Measurements from ENCODE around the gene MRPL44. TPM values are rescaled to one million over a fixed set of nuclear protein-coding genes. Genes with fewer than 3 reads are reported as not detected.

MRPL44 gene
- total RNA-seq, 1 experiment from 2014 or later = 24.8 TPM

GRCh38 chr2:223969315-223969714, 12.1 kb downstream of the MRPL44 start:
- peaks cover 11% of the 10 kb centered on the region for H3K36me3 ChIP-seq (ENCODE audit: low read depth, low read length)
- no peaks in the 10 kb centered on the region for H3F3A ChIP-seq (ENCODE audit: low read length, unreplicated experiment)
- H4K20me1 ChIP-seq (ENCODE audit: low read length) = no peaks in the 10 kb centered on the region
- ChIA-PET CTCF (interaction anchor here (1.0 to 2.2 kb wide), 4 partner anchors 8 to 315 kb away, joined by 4 to 26 read pairs (median 12); no protein-coding TSS in a partner anchor), POLR2A (ENCODE audit: unreplicated experiment) (no interaction called here)
- no peak overlapping the region for H3K4me2 ChIP-seq (ENCODE audit: low read length)
- H3K4me1 ChIP-seq (ENCODE audit: insufficient read depth, low read length) = peaks cover 15% of the 10 kb centered on the region
- ATAC-seq = no peak
- no peak overlapping the region for H3K4me3 ChIP-seq (ENCODE audit: low read length)
- H2AFZ ChIP-seq (ENCODE audit: low read length) = no peak overlapping the region
- no peaks in the 10 kb centered on the region for H3K9me2 ChIP-seq (replicated peaks; ENCODE audit: low read length)
- 0 out of 2 replicates have a peak, but pooled peaks cover 3% of the 10 kb centered on the region for H3K79me2 ChIP-seq (ENCODE audit: low read length)
- no peaks in the 10 kb centered on the region for H3K9me3 ChIP-seq (ENCODE audit: low read length)
- DNase-seq = peak; percentile 32
- TF ChIP-seq EZH2phosphoT487 (IDR thresholded peaks at IDR 0.05; ENCODE audit: borderline replicate concordance, low read length) (no peak), EZH2 (IDR thresholded peaks at IDR 0.05; ENCODE audit: low read length, unreplicated experiment) (no peak)
- TF ChIP-seq, protein P1, sequence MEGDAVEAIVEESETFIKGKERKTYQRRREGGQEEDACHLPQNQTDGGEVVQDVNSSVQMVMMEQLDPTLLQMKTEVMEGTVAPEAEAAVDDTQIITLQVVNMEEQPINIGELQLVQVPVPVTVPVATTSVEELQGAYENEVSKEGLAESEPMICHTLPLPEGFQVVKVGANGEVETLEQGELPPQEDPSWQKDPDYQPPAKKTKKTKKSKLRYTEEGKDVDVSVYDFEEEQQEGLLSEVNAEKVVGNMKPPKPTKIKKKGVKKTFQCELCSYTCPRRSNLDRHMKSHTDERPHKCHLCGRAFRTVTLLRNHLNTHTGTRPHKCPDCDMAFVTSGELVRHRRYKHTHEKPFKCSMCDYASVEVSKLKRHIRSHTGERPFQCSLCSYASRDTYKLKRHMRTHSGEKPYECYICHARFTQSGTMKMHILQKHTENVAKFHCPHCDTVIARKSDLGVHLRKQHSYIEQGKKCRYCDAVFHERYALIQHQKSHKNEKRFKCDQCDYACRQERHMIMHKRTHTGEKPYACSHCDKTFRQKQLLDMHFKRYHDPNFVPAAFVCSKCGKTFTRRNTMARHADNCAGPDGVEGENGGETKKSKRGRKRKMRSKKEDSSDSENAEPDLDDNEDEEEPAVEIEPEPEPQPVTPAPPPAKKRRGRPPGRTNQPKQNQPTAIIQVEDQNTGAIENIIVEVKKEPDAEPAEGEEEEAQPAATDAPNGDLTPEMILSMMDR (conservative IDR thresholded peaks at IDR 0.05; ENCODE audit: low read depth, low read length) = no peak
- no peak overlapping the region for H3K9ac ChIP-seq (ENCODE audit: low read length)
- intact Hi-C loops (cut with micrococcal nuclease) = no loop called here
- H3K27ac ChIP-seq (ENCODE audit: low read length) = no peak overlapping the region
- no TSS peak for BruUV-seq (replicated peaks)
- no peaks in the 10 kb centered on the region for H3K27me3 ChIP-seq (ENCODE audit: low read length)

- CTCF ChIA-PET = interaction anchor here (0.6 to 2.2 kb wide), 11 partner anchors 9 to 1072 kb away, joined by 3 to 26 read pairs (median 4); no protein-coding TSS in a partner anchor
- no peak for DNase-seq
- ATAC-seq = peak; percentile 28; the same call in 1 of the 2 replicates
- no peaks in the 10 kb centered on the region for H3F3A ChIP-seq (ENCODE audit: low read length, unreplicated experiment)
- intact Hi-C loops (cut with micrococcal nuclease) = loop anchor here (1.0 to 10.0 kb wide), 7 partner anchors 19 to 805 kb away; no protein-coding TSS in a partner anchor
- H3K9me3 ChIP-seq (ENCODE audit: low read length) = no peaks in the 10 kb centered on the region
- POLR2A ChIA-PET (ENCODE audit: unreplicated experiment) = no interaction called here
- H3K27me3 ChIP-seq (ENCODE audit: low read length) = no peaks in the 10 kb centered on the region
- no peak overlapping the region for H3K27ac ChIP-seq (ENCODE audit: low read length)
- TF ChIP-seq, protein P1 (conservative IDR thresholded peaks at IDR 0.05; ENCODE audit: low read depth, low read length) = no peak
- TF ChIP-seq EZH2phosphoT487 (IDR thresholded peaks at IDR 0.05; ENCODE audit: borderline replicate concordance, low read length) = no peak
- no peak for TF ChIP-seq EZH2 (IDR thresholded peaks at IDR 0.05; ENCODE audit: low read length, unreplicated experiment)
- 0 out of 2 replicates have a peak, but pooled peaks cover 3% of the 10 kb centered on the region for H3K79me2 ChIP-seq (ENCODE audit: low read length)
- H3K4me2 ChIP-seq (ENCODE audit: low read length) = no peak overlapping the region
- H3K4me3 ChIP-seq (ENCODE audit: low read length) = no peak overlapping the region
- peaks cover 11% of the 10 kb centered on the region for H3K36me3 ChIP-seq (ENCODE audit: low read depth, low read length)
- no peak overlapping the region for H2AFZ ChIP-seq (ENCODE audit: low read length)
- H3K4me1 ChIP-seq (ENCODE audit: insufficient read depth, low read length) = peaks cover 15% of the 10 kb centered on the region
- H4K20me1 ChIP-seq (ENCODE audit: low read length) = no peaks in the 10 kb centered on the region
- no TSS peak for BruUV-seq (replicated peaks)
- H3K9ac ChIP-seq (ENCODE audit: low read length) = no peak overlapping the region
- no peaks in the 10 kb centered on the region for H3K9me2 ChIP-seq (replicated peaks; ENCODE audit: low read length)
Observed at GRCh38 chr2:223969856-223970255, 12.6 kb downstream of the MRPL44 start.
